Stimulated activated CD8-positive, alpha-beta memory T cell treated with anti-CD3 and anti-CD28 coated beads, Interleukin-4, amount 100 ng/mL, for 24 hours (primary cell): ENCODE data around the gene FAM117B.

Source experiments
- DNase-seq: peaks from one replicate; pipeline ENCODE4 v3.0.0-alpha.2; 2020; ENCODE audit warnings: low read depth

FAM117B gene

GRCh38 chr2:202815548-202816360 is 181.0 kb downstream of the FAM117B start:
- DNase-seq: no peak

GRCh38 chr2:202817771-202818170 is 183.0 kb downstream of the FAM117B start:
- DNase-seq: no peak

GRCh38 chr2:202818321-202818720 is 183.6 kb downstream of the FAM117B start:
- DNase-seq: no peak
